ENCODE results near the gene PEX14. TPM values are rescaled to one million over a fixed set of nuclear protein-coding genes. Genes with fewer than 3 reads are reported as not detected.

Gene PEX14
- total and polyA plus RNA-seq, 11 donors = 14.9 to 28.7 (median 20.4) TPM

GRCh38 chr1:10651389-10651766 lies 176.6 kb downstream of the PEX14 start:
- ATAC-seq = no peak
- Histone ChIP-seq H3K27me3 (no peaks in the 10 kb centered on the region), H3K4me1 (peaks cover 0 to 15% (median 0%) of the 10 kb centered on the region in 12 donors), H3K4me3 (no peak overlapping the region), H3K9me3 (no peaks in the 10 kb centered on the region), H3K27ac (peak overlapping the region in 1 of 12 donors; percentile 86), H3K36me3 (peaks cover 0 to 73% (median 22%) of the 10 kb centered on the region in 9 donors)
- intact Hi-C loops (cut with DNase I) = loop anchor here in 1 of 10 donors (10.0 kb wide), 1 partner anchor 213 kb away; no protein-coding TSS in a partner anchor
- no peak for TF ChIP-seq POLR2A (IDR thresholded peaks at IDR 0.05)
- TF ChIP-seq, protein P1, sequence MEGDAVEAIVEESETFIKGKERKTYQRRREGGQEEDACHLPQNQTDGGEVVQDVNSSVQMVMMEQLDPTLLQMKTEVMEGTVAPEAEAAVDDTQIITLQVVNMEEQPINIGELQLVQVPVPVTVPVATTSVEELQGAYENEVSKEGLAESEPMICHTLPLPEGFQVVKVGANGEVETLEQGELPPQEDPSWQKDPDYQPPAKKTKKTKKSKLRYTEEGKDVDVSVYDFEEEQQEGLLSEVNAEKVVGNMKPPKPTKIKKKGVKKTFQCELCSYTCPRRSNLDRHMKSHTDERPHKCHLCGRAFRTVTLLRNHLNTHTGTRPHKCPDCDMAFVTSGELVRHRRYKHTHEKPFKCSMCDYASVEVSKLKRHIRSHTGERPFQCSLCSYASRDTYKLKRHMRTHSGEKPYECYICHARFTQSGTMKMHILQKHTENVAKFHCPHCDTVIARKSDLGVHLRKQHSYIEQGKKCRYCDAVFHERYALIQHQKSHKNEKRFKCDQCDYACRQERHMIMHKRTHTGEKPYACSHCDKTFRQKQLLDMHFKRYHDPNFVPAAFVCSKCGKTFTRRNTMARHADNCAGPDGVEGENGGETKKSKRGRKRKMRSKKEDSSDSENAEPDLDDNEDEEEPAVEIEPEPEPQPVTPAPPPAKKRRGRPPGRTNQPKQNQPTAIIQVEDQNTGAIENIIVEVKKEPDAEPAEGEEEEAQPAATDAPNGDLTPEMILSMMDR (IDR thresholded peaks at IDR 0.05) = no peak
- DNase-seq = no peak
- WGBS, 4 donors = 56 to 78% (median 66%) methylated on average over 3 to 19 of the region's 19 CpGs

- H3K27ac ChIP-seq = peak overlapping the region in 1 of 12 donors; percentile 86
- DNase-seq (no peak), ATAC-seq (no peak)
- H3K4me3 ChIP-seq = no peak overlapping the region
- intact Hi-C loops (cut with DNase I) = loop anchor here in 1 of 10 donors (10.0 kb wide), 1 partner anchor 213 kb away; no protein-coding TSS in a partner anchor
- 55 to 72% (median 68%) methylated on average over 7 to 11 of the region's 11 CpGs for WGBS, 4 donors
- H3K36me3 ChIP-seq = peaks cover 0 to 74% (median 22%) of the 10 kb centered on the region in 9 donors
- H3K9me3 ChIP-seq = no peaks in the 10 kb centered on the region
- TF ChIP-seq POLR2A (IDR thresholded peaks at IDR 0.05) = no peak
- TF ChIP-seq, protein P1 (IDR thresholded peaks at IDR 0.05) = no peak
- H3K4me1 ChIP-seq = peaks cover 0 to 13% (median 0%) of the 10 kb centered on the region in 12 donors
- H3K27me3 ChIP-seq = no peaks in the 10 kb centered on the region
Observed at GRCh38 chr1:10651793-10652192, 177.0 kb downstream of the PEX14 start.

- 59 to 74% (median 65%) methylated on average over 12 of the region's 12 CpGs for WGBS, 4 donors
- intact Hi-C loops (cut with DNase I) = loop anchor here in 1 of 10 donors (10.0 kb wide), 1 partner anchor 212 kb away; no protein-coding TSS in a partner anchor
- Histone ChIP-seq H3K4me3 (no peak overlapping the region), H3K27me3 (no peaks in the 10 kb centered on the region), H3K9me3 (no peaks in the 10 kb centered on the region), H3K36me3 (peaks cover 0 to 73% (median 22%) of the 10 kb centered on the region in 9 donors), H3K4me1 (peaks cover 0 to 17% (median 0%) of the 10 kb centered on the region in 12 donors), H3K27ac (peak overlapping the region in 2 of 12 donors; percentile 37 to 86)
- ATAC-seq (peak in 1 of 4 donors; percentile 18), DNase-seq (no peak)
- TF ChIP-seq POLR2A (IDR thresholded peaks at IDR 0.05) = no peak
- TF ChIP-seq, protein P1 (IDR thresholded peaks at IDR 0.05) = no peak
Observed at GRCh38 chr1:10652626-10653025, 177.9 kb downstream of the PEX14 start.

GRCh38 chr1:10653370-10654125 lies 178.8 kb downstream of the PEX14 start:
- Histone ChIP-seq H3K4me3 (no peak overlapping the region), H3K9me3 (no peaks in the 10 kb centered on the region), H3K36me3 (peaks cover 0 to 66% (median 22%) of the 10 kb centered on the region in 9 donors), H3K27me3 (no peaks in the 10 kb centered on the region), H3K4me1 (peaks cover 0 to 22% (median 0%) of the 10 kb centered on the region in 12 donors), H3K27ac (peak overlapping the region in 4 of 12 donors; percentile 5 to 86 (median 35))
- WGBS, 4 donors = 79 to 87% (median 85%) methylated on average over 39 to 41 of the region's 41 CpGs
- intact Hi-C loops (cut with DNase I) = loop anchor here in 1 of 10 donors (10.0 kb wide), 1 partner anchor 211 kb away; no protein-coding TSS in a partner anchor
- ATAC-seq = peak in 1 of 4 donors; percentile 19
- no peak for TF ChIP-seq POLR2A (IDR thresholded peaks at IDR 0.05)
- DNase-seq = no peak

Measured in heart left ventricle (tissue), 16 donors.